ENCODE data around the gene APOA1.

DNA sequence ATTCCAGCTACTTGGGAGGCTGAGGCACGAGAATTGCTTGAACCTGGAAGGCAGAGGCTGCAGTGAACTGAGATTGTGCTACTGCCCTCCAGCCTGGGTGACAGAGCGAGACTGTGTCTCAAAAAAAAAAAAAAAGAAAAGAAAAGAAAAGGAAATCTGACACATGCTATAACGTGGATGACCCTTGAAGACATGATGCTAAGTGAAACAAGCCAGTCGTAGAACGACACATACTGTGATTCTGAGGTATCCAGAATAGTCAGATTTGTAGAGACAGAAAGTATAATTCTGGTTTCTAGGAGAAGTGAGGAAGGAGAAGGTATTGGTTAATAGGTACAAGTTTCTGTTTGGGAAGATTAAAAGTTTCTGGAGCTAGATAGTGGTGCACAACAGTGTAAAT is 39.1 kb downstream of the APOA1 start:
- TF ChIP-seq GATA2 (IDR thresholded peaks at IDR 0.05; ENCODE audit: low read depth, low read length) (no peak), GATA3 (IDR thresholded peaks at IDR 0.05; ENCODE audit: low read depth, low read length) (no peak)
